Mesenteric fat pad (tissue), 1 donor: ENCODE results near the gene ARG1. TPM values are rescaled to one million over a fixed set of nuclear protein-coding genes. Genes with fewer than 3 reads are reported as not detected.
A peak's percentile ranks its signal among the peaks of the same experiment; 100 is the strongest.

Source experiments
- DNase-seq: peaks from one replicate; pipeline ENCODE4 v3.0.0-alpha.2; 2020; ENCODE audit warnings: low spot score
- total RNA-seq: library from RNA; stranded (reverse); fragmentation: NEBNext Ultra II Directional; extraction: Animal tissue kit (Norgen Biotek cat#: 25700); gene quantifications from one replicate; pipeline ENCODE4 v1.2.1, GENCODE V29; 2021
- donor health status: DM: yes; HTN: yes; CAD: no.

ARG1 gene
- total RNA-seq, 1 donor from 2014 or later = 10.0 TPM

- no peak for DNase-seq
Measured at GRCh38 chr6:131581523-131581922, 8.5 kb downstream of the ARG1 start.

GRCh38 chr6:131586543-131586942 lies 13.5 kb downstream of the ARG1 start:
- no peak for DNase-seq

GRCh38 chr6:131587909-131588308 lies 14.9 kb downstream of the ARG1 start:
- DNase-seq = no peak

GRCh38 chr6:131588643-131589042 lies 15.6 kb downstream of the ARG1 start:
- no peak for DNase-seq

GRCh38 chr6:131592935-131593334 lies 19.9 kb downstream of the ARG1 start:
- no peak for DNase-seq

GRCh38 chr6:131594074-131594473 lies 21.0 kb downstream of the ARG1 start:
- no peak for DNase-seq

GRCh38 chr6:131597446-131597845 lies 24.4 kb downstream of the ARG1 start:
- no peak for DNase-seq

GRCh38 chr6:131600716-131601115 lies 27.7 kb downstream of the ARG1 start:
- DNase-seq = no peak

GRCh38 chr6:131602781-131603312 lies 29.8 kb downstream of the ARG1 start:
- DNase-seq = no peak

GRCh38 chr6:131613296-131613925 lies 40.4 kb downstream of the ARG1 start:
- no peak for DNase-seq

GRCh38 chr6:131615275-131615674 lies 42.2 kb downstream of the ARG1 start:
- DNase-seq = no peak

GRCh38 chr6:131627724-131628682 lies 55.0 kb downstream of the ARG1 start, which contains the start of gene MED23:
TSS of gene MED23 (minus strand) at chr6:131628242. CDS start at chr6:131628049, 193 bp downstream.
- DNase-seq = peak; percentile 98

GRCh38 chr6:131628726-131629125 lies 55.7 kb downstream of the ARG1 start:
- no peak for DNase-seq

GRCh38 chr6:131629651-131630050 lies 56.6 kb downstream of the ARG1 start:
- no peak for DNase-seq

- DNase-seq = no peak
Measured at GRCh38 chr6:131631625-131632289, 58.7 kb downstream of the ARG1 start.

Other genes starting within 250 kb of the ARG1 start
- gene MED23, start 55.0 kb downstream of the ARG1 start, total RNA-seq = 19.3 TPM
- gene ENPP3, start 64.1 kb downstream of the ARG1 start, total RNA-seq = 0.48 TPM
- gene OR2A4, start 128.2 kb downstream of the ARG1 start, total RNA-seq = not detected
- not detected for gene CTAGE9, start 137.8 kb downstream of the ARG1 start, total RNA-seq
- gene ENPP1, start 234.8 kb downstream of the ARG1 start, total RNA-seq = 32.1 TPM